HG03439 (cell line): ENCODE data around the gene DAB2IP.

ENCODE experiments used
- ATAC-seq: cut with Tn5 transposase; IDR thresholded peaks from one replicate; pipeline ENCODE4 v1.9.1; 2021; ENCODE audit warnings: mild to moderate bottlenecking, moderate library complexity; ENCODE audit not compliant: unreplicated experiment

Gene DAB2IP

DNA sequence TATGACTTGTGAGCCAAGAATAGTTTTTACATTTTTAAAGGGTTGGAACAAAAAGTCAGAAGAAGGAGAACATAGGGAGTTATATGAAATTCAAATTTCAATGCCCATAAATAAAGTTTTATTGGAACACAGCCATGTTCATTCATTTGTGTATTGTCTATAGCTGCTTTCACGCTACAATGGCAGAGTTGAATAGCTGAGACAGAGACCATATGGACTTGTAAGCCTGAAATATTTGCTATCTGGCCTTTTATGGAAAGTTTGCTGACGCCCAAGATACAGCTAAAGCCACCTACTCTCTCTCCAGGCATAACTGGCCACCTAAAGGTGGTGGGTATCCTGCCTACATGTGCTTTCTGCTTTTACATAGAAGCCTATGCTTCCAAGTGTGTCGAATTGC is 10.9 kb downstream of the DAB2IP start:
- no peak for ATAC-seq

- no peak for ATAC-seq
Measured at GRCh38 chr9:121662891-121663580, 11.6 kb downstream of the DAB2IP start.

- ATAC-seq: no peak
Measured at GRCh38 chr9:121663591-121663990, 12.2 kb downstream of the DAB2IP start.

DNA sequence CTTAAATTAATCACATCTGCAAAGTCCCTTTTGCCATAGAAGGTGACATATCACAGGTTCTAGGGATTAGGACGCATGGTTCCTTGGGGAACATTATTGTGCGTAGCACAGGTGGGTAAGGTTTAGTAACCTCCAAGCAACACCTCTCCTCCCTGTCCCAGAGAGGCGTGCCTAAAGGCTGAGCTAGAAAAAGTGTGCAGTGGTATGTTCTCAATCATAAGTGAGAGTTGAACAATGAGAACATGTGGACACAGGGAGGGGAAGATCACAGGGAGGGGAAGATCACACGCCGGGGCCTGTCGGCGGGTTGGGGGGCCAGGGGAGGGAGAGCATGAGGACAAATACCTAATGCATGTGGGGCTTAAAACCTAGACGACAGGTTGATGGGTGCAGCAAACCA is 14.9 kb downstream of the DAB2IP start:
- ATAC-seq: no peak

DNA sequence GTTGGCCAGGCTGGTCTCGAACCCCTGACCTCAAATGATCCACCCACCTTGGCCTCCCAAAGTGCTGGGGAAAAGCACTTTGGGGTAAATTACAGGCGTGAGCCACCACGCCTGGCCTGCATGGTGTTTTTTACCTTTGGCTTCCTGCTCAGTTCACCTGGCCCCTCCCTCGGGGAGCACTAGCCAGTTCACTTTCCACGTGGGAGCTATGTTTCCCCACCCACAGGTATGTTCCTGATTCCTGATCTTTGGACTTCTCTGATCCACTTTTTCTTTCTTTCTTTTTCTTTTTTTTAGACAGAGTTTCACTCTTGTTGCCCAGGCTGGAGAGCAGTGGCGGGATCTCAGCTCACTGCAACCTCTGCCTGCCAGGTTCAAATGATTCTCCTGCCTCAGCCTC is 15.8 kb downstream of the DAB2IP start:
- no peak for ATAC-seq

DNA sequence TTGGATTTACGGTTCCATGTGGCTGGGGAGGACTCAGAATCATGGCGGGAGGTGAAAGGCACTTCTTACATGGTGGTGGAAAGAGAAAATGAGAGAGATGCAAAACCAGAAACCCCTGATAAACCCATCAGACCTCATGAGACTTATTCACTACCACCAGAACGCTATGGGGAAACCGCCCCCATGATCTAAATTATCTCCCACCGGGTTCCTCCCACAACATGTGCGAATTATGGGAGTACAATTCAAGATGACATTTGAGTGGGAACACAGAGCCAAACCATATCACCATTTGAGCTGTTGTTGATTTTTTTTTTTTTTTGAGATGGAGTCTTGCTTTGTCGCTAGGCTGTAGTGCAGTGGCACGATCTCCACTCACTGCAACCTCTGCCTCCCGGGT is 16.5 kb downstream of the DAB2IP start:
- ATAC-seq: no peak

DNA sequence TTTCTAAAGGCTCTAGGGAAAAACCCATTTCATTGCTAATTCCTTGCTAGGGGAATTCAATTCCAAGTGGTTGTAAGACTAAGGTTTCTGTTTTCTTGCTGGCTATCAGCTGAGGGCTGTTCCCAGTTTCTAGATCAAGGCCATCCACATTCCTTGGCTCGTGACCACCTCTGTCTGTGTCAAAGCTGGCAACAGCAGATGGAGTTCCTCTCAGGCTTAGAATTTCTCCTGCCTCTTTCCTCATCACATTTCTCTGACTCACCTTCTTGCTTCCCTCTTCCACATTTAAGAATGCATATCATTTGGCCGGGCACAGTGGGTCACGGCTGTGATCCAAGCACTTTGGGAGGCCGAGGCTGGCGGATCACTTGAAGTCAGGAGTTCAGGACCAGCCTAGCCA is 19.0 kb downstream of the DAB2IP start:
- ATAC-seq: no peak

DNA sequence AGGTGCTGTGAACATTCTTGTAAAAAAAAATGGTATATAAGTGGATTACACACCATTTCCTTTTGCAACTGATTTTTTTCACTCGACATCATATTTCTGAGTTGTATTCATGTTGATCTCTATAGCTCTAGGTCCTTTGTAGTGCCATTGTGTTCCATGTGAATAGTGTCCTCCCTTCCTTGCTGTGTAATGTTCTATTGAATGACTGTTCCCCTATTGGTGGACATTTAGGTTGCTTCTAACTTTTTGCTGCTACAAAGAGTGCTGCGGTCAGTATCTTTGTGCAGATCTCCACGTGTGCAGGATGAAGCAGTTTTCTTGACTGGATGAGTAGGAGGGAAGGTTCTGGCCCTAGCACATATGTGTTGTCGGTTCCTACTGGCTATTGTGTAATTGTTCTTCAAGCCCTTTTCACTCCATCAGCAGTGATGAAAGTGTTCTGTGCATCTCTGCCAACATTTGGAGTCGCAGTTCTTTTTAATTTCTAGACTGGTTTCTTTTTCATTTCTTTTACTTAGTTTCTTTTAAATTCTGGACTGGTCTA is 20.2 kb downstream of the DAB2IP start:
- ATAC-seq: no peak

GRCh38 chr9:121672213-121672612 is 20.8 kb downstream of the DAB2IP start:
- ATAC-seq: no peak

GRCh38 chr9:121672986-121673385 is 21.6 kb downstream of the DAB2IP start:
- ATAC-seq: no peak

GRCh38 chr9:121673576-121673975 is 22.1 kb downstream of the DAB2IP start:
- ATAC-seq: no peak

DNA sequence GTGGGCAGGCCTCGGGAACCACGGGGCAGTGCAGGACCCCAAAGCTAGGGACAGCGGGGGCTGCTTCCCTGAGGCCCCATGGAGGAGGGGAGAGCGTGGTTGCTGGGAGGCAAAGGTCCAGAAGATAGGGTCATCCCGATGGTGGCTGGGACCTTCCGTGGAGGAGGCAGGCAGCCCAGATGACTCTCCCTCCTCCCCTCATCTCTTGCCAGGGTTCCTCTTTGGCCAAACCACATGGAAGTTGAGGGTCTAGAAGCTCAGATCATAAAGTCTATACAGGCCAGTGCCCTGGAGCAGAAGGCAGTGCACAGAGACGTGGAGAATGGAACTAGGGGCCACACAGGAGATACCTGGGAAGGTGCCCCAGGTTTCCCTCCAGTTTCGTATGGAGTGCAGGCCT is 22.6 kb downstream of the DAB2IP start:
- no peak for ATAC-seq

DNA sequence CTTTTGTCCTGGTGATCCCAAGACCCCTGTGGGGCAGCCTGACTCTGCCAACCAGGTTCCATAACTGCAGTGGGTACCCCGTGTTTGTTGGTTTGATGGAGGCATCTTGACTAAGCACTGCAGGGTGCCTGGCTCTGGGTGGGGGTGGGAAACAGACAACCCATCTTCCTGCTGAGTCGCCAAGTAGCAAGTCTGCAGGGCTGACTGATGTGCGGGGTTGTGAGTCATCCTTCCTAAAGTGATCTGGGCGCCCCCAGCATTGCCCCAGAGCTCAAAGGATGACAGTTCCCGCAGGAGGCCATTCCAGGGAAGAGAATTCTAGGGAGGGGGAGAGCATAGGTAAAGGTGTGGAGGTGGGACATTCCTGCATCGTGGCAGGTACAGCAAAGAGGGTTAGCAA is 23.5 kb downstream of the DAB2IP start:
- no peak for ATAC-seq

DNA sequence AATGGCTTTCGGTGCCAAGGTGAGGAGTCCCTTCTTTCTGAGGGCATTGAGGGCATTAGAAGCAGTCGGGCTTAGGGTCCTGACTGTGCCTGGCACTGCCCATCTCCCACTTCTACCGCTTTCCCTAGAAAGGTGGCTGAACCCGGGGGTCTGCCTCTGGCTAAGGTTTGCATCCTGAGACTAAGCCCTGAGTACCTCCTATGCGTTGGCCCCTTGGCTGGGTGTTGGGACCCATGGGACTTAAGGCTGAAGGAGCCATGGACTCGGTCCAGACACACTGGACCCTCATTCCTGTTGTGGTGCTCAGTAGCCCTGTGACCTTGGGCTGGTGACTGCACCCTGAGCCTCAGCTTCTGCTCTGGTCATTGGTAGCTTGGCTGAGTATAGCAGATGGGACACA is 23.9 kb downstream of the DAB2IP start:
- ATAC-seq: no peak

DNA sequence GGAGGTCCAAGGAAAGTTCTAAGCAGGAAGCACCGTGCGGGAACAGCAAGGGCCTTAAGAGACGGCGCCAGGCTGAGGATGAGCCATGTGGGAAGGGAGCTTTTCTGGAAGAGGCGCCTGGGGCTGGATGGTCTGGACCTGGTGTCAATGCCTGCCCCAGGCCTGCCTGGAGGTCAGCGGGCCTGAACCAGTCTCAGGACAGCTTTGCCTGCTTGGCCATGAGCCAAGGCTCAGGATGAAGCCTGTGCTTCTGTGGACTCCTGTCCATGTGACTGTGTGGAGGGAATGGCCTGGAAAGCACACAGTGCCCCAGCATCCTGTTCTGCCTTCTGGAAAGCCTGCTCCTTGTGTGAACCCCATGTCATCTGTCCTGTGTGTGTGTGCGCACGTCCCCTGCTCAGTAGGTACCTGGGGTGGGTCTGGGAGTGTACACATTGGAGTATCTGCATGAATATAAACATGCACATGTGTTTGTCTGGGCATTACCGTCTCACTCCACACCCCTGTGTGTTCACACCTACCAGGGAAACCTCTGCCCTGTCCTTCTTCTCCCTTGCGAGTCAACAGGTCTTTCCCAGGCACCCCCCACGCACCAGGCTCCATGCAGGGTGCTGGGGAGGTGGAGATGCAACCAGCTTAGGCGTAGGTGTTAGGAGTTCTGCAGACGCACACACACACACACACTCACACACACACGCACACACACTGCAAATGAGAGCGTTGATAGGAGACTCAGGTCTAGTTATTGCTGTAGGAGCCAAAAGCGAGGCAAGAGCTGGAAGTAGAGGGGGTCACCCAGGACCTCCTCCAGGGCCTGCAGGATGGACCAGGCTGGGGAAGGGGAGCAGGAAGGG is 24.8 kb downstream of the DAB2IP start:
- ATAC-seq: no peak

- no peak for ATAC-seq
Measured at GRCh38 chr9:121676926-121677325, 25.5 kb downstream of the DAB2IP start.

- ATAC-seq: no peak
Measured at GRCh38 chr9:121678501-121679022, 27.1 kb downstream of the DAB2IP start.

- ATAC-seq: no peak
Measured at GRCh38 chr9:121679901-121680635, 28.6 kb downstream of the DAB2IP start.

DNA sequence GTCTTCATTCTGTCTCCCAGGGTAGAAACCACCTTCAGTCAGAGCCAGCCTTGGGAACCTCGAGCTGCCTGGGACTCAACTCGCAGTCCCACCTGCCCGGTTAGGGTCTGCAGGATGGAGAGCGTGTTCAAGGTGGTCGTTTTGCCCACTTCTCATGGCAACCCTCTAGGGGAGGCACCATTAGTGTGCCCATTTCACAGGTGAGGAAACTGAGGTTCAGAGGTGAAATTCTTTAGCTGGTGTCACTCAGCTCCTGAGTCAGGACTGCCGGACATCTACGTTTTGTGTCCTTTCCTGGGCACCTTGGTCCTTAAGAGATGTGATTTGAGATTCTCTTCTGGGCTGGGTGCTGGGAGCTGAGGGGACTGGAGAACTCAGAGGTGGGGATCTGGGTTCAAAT is 30.0 kb downstream of the DAB2IP start:
- ATAC-seq: no peak

GRCh38 chr9:121682201-121682600 is 30.8 kb downstream of the DAB2IP start:
- no peak for ATAC-seq

DNA sequence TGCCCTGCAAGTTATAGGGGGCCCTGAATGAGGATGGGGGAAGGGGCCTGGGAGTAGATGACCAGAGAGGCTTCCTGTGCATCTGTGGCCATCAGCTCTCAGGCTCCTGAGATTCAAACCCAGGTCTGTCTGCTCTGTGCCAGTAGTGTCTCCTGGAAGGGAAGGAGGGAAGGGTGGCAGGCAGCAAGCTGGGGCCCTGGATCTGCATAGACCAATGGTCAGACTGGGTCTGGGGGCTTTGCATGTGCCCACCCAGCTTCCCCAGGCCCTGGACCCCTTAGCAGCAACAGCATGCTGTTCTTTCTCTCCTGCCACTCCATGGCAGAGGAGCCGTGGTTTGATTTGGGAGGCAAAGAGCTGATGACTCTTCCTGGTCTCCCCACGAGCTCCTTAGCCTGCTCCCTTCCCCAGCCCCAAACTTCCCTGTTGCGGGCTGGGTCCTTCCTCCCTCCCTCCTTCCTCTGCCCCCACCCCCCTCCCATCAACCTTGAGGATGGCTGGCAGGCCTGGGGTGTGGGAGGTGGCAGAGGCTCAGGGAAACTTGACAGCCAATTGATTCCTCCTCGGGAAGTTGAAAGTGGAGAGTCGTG is 31.6 kb downstream of the DAB2IP start:
- no peak for ATAC-seq
